HG02798 (cell line): Measurements from ENCODE around the gene UBA7.
"Not testable (repeated sequence)": the region's sequence is repeated elsewhere in the genome, so short reads cannot be mapped to it uniquely, and the experiment has no call there.

ENCODE experiments used
- ATAC-seq: cut with Tn5 transposase; IDR thresholded peaks from one replicate; pipeline ENCODE4 v1.9.1; 2021; ENCODE audit warnings: mild to moderate bottlenecking; ENCODE audit not compliant: unreplicated experiment, poor library complexity

UBA7 gene

GRCh38 chr3:49786357-49787181 lies 27.2 kb downstream of the UBA7 start, which contains the start of gene IP6K1:
TSS of gene IP6K1 (minus strand) at chr3:49786542. CDS start at chr3:49748040, 38,502 bp downstream.
- peak; percentile 99 for ATAC-seq

GRCh38 chr3:49785565-49786356 lies 28.0 kb downstream of the UBA7 start:
- peak; percentile 46 for ATAC-seq

- not testable (repeated sequence) for ATAC-seq
Measured at GRCh38 chr3:49782277-49782676, 31.5 kb downstream of the UBA7 start.

- no peak for ATAC-seq
Measured at GRCh38 chr3:49781415-49782199, 32.1 kb downstream of the UBA7 start.

GRCh38 chr3:49780975-49781365 lies 32.8 kb downstream of the UBA7 start:
- not testable (repeated sequence) for ATAC-seq

- ATAC-seq: no peak
Measured at GRCh38 chr3:49780080-49780974, 33.4 kb downstream of the UBA7 start.

GRCh38 chr3:49779358-49780079 lies 34.2 kb downstream of the UBA7 start:
- no peak for ATAC-seq

- ATAC-seq: not testable (repeated sequence)
Measured at GRCh38 chr3:49776101-49776500, 37.7 kb downstream of the UBA7 start.

GRCh38 chr3:49775538-49775937 lies 38.2 kb downstream of the UBA7 start:
- no peak for ATAC-seq

- ATAC-seq: no peak
Measured at GRCh38 chr3:49772703-49773102, 41.0 kb downstream of the UBA7 start.

- no peak for ATAC-seq
Measured at GRCh38 chr3:49771340-49771938, 42.3 kb downstream of the UBA7 start.

- no peak for ATAC-seq
Measured at GRCh38 chr3:49769926-49770325, 43.8 kb downstream of the UBA7 start.

GRCh38 chr3:49769286-49769915 lies 44.4 kb downstream of the UBA7 start:
- no peak for ATAC-seq

- no peak for ATAC-seq
Measured at GRCh38 chr3:49763981-49764380, 49.8 kb downstream of the UBA7 start.

GRCh38 chr3:49761661-49762060 lies 52.1 kb downstream of the UBA7 start:
- no peak for ATAC-seq

GRCh38 chr3:49759226-49759625 lies 54.5 kb downstream of the UBA7 start:
- ATAC-seq: no peak

GRCh38 chr3:49757197-49757596 lies 56.6 kb downstream of the UBA7 start:
- ATAC-seq: no peak

- ATAC-seq: no peak
Measured at GRCh38 chr3:49756036-49756435, 57.7 kb downstream of the UBA7 start.
